ENCODE measurements around the gene NANP.

GRCh38 chr20:25622049-25622448 is 1.8 kb downstream of the NANP start:
- TF ChIP-seq CTCF (IDR thresholded peaks at IDR 0.05) (no peak), ZFX (IDR thresholded peaks at IDR 0.05; ENCODE audit: borderline replicate concordance) (no peak)

Data from 22Rv1 (cell line).